ENCODE data around the gene MYO1E.

DNA sequence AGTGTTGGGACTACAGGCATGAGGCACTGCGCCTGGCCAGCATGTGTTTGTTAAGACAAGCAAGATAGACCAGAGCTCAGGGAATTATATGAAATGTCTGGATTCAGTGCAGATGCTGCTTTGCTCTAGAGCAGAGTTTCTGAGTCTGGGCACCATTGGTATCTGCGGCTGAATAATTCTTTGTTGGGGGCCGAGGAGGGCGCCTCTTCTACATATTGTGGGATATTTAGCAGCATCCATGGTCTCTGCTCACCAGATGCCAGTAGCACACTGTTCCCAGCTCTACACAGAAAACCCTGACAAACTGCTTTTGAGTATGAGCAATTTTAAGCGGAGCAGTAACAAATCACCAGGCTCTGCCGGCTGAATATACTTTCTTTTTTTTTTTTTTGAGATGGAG lies 169.7 kb downstream of the MYO1E start:
- TF ChIP-seq POLR2A (IDR thresholded peaks at IDR 0.05), result no peak
- no peak for TF ChIP-seq EP300 (IDR thresholded peaks at IDR 0.05)
- TF ChIP-seq POLR2AphosphoS5 (IDR thresholded peaks at IDR 0.05), result no peak

Measured in sigmoid colon (tissue), 4 donors.